HUES6 (cell line): ENCODE measurements around the gene CUL9.

ENCODE experiments used
- H3K27ac ChIP-seq: 2 replicates; pipeline ENCODE4 v1.7.0; 2013; ENCODE audit warnings: low read depth, mild to moderate bottlenecking, low read length, inconsistent platforms
- H3K27me3 ChIP-seq: 2 replicates; pipeline ENCODE4 v1.6.1; 2013; ENCODE audit warnings: low read length; ENCODE audit not compliant: control insufficient read depth, insufficient read depth
- H3K36me3 ChIP-seq: 2 replicates; pipeline ENCODE4 v1.6.1; 2013; ENCODE audit warnings: low read length; ENCODE audit not compliant: control insufficient read depth, insufficient read depth
- H3K4me1 ChIP-seq: 2 replicates; pipeline ENCODE4 v1.6.1; 2013; ENCODE audit warnings: low read length; ENCODE audit not compliant: control insufficient read depth, insufficient read depth
- H3K4me3 ChIP-seq: 2 replicates; pipeline ENCODE4 v1.5.1; 2013; ENCODE audit warnings: low read depth, low read length
- H3K9ac ChIP-seq: one replicate; pipeline ENCODE4 v1.6.1; 2013; ENCODE audit warnings: mild to moderate bottlenecking, low read length
- H3K9me3 ChIP-seq: 2 replicates; pipeline ENCODE4 v1.6.1; 2013; ENCODE audit warnings: low read depth, low read length; ENCODE audit not compliant: control insufficient read depth, insufficient read depth

Gene CUL9

DNA sequence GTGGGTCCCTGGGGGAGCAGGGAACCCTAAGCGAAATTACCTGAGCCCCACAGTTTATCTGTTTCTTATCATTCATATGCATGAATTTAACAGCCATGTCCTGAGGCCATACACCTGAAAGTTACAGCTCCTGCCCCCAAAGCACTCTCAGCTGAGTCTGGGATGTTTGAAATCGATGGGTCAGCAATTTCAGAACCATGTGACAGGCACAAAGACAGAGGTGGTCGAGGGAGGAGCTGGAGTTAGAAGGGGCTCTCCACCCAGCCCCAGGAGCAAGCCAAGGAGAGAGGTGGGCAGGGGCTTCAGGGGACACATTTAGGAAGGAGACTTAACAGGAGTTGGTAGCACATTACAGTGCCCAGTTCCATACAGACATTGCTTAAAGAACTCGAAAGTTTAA lies 76.2 kb downstream of the CUL9 start:
- peaks cover 10% of the 10 kb centered on the region for H3K4me1 ChIP-seq
- no peak overlapping the region for H3K27ac ChIP-seq
- no peaks in the 10 kb centered on the region for H3K36me3 ChIP-seq
- no peak overlapping the region for H3K9ac ChIP-seq
- H3K27me3 ChIP-seq: no peaks in the 10 kb centered on the region; the same call in 1 of the 2 replicates
- H3K4me3 ChIP-seq: no peak overlapping the region
- H3K9me3 ChIP-seq: no peaks in the 10 kb centered on the region

DNA sequence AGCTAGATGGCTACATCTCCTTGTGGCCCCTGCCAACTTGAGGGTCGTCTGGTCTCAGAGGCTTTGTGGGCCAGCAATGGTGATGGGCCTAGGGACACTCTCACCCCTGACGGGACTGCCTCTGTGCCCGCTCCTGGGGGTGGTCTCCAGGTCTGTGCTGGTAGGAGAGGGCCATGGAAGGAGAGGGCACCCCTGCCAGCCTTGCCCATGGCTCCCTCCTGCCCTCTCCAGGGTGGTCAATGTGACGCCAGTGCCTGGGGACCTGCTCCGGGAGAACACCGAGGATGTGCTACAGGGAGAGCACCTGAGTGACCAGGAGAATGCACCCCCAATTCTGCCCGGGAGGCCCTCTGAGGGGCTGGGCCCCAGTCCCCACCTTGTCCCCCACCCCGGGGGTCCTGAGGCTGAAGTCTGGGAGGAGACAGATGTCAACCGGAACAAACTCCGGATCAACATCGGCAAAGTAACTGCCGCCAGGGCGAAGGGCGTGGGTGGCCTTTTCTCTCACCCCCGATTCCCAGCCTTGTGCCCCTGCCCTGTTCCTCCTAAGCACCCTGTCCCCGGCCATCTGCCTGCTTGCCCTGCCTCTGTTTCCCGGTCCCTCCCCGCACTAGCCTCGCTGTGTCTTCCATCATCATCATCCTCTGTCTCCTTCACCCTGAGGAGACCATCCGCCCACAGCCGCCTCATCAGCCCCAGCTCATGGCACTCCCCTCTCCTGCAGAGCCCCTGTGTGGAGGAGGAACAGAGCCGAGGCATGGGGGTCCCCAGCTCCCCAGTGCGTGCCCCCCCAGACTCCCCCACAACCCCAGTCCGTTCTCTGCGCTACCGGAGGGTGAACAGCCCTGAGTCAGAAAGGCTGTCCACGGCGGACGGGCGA lies 77.1 kb downstream of the CUL9 start:
- Histone ChIP-seq H3K4me3 (no peak overlapping the region), H3K9ac (no peak overlapping the region), H3K27me3 (no peaks in the 10 kb centered on the region), H3K4me1 (peaks cover 10% of the 10 kb centered on the region), H3K9me3 (no peaks in the 10 kb centered on the region), H3K27ac (no peak overlapping the region), H3K36me3 (no peaks in the 10 kb centered on the region)

DNA sequence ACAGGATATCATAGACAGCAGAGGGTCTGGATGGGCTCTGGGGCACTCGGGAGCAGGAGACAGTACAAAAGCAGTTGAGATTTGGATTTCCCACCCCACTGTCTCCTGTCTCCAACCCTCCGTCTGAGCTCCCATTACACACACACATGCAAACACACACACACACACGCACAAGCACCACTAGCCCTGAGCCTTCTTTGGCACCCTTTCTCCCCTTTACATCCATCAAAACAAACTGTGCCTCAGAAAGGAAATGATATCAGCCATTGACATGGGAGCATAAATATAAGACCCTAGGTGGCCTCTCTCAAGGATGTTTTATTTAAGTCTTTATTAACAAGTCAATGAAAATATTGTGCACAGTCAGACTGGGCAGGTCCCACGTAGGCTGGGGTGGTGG lies 78.8 kb downstream of the CUL9 start:
- no peak overlapping the region for H3K27ac ChIP-seq
- no peaks in the 10 kb centered on the region for H3K36me3 ChIP-seq
- no peak overlapping the region for H3K4me3 ChIP-seq
- H3K4me1 ChIP-seq: peaks cover 10% of the 10 kb centered on the region
- no peak overlapping the region for H3K9ac ChIP-seq
- H3K9me3 ChIP-seq: no peaks in the 10 kb centered on the region
- H3K27me3 ChIP-seq: no peaks in the 10 kb centered on the region; the same call in 1 of the 2 replicates

DNA sequence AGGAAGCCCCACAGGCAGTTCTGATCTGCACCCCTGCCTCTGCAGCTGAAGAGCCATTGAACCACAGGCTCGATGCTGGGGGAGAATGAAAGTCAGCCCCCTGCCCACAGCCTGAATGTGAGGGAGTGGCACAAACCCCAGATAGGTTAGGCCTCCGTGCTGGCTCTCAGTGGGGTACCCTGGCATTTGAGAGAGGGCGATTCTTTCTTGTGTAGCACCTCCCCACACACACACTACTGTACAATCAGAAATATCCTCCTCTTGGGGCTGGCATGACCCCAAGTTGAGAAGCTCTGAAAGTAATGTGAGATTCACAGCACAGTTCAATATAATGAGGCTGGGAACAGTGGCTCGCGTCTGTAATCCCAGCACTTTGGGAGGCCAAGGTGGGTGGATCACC lies 79.2 kb downstream of the CUL9 start:
- Histone ChIP-seq H3K27ac (no peak overlapping the region), H3K9me3 (no peaks in the 10 kb centered on the region), H3K4me3 (no peak overlapping the region), H3K36me3 (no peaks in the 10 kb centered on the region), H3K27me3 (no peaks in the 10 kb centered on the region; the same call in 1 of the 2 replicates), H3K9ac (no peak overlapping the region), H3K4me1 (peaks cover 10% of the 10 kb centered on the region)

DNA sequence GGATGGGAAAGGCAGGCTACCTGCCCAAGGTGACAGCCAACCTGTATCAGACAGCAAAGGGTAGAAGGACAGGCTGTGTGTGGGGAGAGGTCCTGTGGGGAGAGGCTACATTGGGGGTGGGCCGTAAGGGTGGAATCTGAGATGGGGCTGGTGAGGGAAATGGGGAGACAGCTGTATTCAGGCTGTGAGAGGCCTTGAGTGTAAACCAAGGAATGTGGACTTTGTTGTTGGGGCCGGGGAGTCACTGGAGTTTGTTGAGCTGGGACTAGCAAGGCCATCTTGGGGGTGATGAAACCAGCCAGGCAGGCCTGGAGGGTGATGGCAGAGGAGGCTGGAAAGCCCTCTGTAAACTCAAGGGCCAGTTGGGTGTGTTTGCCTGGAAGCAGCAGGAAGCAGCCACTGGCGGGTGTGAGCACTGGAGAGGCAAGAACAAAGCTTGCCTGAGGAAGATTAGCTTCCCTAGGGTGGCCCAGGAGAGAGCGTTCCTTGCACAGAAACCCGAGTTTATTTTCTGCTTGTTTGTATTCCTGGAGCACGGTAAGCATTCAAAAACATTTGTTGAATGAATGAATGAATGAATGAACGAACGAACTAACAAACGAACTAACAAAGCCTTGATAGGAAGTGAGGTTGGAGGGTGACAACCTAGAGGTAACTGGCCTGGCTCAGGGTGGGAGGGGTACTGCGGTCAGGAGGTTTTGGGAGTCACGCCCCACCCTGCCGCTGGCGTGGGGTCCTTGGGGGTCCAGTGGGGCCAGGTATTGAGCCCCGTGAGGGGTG lies 80.2 kb downstream of the CUL9 start:
- Histone ChIP-seq H3K36me3 (no peaks in the 10 kb centered on the region), H3K4me3 (no peak overlapping the region), H3K27me3 (no peaks in the 10 kb centered on the region; the same call in 1 of the 2 replicates), H3K4me1 (peaks cover 15% of the 10 kb centered on the region), H3K9ac (no peak overlapping the region), H3K27ac (no peak overlapping the region), H3K9me3 (no peaks in the 10 kb centered on the region)

DNA sequence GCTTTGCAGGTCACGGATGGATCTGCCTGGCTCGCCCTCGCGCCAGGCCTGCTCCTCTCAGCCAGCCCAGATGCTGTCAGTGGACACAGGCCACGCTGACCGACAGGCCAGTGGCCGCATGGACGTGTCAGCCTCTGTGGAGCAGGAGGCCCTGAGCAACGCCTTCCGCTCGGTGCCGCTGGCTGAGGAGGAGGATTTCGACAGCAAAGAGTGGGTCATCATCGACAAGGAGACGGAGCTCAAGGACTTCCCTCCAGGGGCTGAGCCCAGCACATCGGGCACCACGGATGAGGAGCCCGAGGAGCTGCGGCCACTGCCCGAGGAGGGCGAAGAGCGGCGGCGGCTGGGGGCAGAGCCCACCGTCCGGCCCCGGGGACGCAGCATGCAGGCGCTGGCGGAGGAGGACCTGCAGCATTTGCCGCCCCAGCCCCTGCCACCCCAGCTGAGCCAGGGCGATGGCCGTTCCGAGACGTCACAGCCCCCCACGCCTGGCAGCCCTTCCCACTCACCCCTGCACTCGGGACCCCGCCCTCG lies 80.9 kb downstream of the CUL9 start:
- Histone ChIP-seq H3K36me3 (no peaks in the 10 kb centered on the region), H3K4me3 (no peak overlapping the region), H3K27ac (no peak overlapping the region), H3K9ac (no peak overlapping the region), H3K27me3 (peaks cover 3% of the 10 kb centered on the region), H3K4me1 (peaks cover 16% of the 10 kb centered on the region), H3K9me3 (no peaks in the 10 kb centered on the region)

DNA sequence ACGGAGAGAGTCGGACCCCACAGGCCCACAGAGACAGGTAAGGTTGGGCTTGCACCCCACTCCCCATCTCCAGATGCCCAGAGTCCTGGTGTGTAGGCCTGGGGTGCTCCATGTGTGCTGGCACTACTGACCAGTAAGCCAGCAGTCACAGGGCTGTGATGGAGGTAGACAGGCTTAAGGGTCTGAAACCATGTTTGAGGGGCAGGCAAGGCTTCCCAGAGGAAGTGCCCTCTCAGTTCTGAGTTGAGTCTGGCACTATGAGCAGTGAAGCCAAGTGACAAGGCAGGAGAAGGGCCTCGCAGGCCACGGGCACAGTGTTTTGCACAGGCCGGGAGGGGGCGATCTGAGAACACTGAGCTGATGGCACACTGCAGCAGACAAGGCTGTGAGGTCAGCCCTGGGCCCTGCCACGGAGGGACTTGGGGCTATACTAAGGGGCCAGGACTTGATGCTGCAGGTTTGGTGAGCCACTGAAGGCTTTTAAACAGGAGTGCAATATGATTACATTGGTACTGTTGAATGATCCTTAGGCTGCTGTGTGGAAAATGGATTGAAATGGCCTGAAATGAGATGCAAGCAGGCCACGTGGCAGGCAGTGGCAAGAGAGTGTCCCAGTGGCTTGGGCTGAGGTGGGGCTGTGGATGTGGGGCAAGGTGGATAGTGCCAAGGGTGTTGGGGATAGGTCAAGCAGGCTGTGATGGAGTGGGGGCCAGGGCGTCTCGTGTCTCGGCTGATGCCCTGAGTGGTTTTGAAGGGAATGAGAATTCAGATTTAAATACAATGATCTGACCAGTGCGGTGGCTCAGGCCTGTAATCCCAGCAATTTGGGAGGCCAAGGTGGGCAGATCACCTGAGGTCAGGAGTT lies 81.5 kb downstream of the CUL9 start:
- Histone ChIP-seq H3K4me1 (peaks cover 18% of the 10 kb centered on the region), H3K9ac (no peak overlapping the region), H3K9me3 (no peaks in the 10 kb centered on the region), H3K27me3 (peaks cover 10% of the 10 kb centered on the region), H3K4me3 (no peak overlapping the region), H3K36me3 (no peaks in the 10 kb centered on the region), H3K27ac (no peak overlapping the region)

DNA sequence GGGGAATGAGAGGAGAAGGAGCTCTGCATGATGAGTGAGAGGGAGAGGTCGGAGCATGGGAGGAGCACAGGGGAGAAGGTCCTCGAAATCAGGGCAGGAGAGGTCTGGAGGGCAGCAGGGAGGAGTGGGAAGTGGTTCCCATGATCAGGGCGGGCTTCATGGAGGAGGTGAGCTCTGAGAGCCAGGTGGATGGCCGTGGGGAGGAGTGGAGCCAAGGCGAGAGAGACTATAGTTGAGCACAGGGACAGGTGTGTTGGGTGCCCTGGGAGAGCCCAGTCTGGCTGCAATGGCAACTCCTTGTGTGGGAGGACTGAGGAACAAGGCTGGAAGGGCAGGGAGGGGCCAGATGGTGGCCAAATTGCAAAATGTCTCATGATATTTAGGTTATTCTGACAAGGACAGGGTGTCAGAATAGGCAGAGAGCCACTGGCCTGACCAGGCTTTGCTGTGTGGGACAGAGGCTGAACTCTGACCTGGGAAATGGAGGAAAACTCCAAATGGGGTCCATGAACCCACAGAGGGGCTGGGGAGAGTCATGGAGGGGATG lies 82.7 kb downstream of the CUL9 start:
- H3K27me3 ChIP-seq: peaks cover 21% of the 10 kb centered on the region
- no peak overlapping the region for H3K9ac ChIP-seq
- H3K27ac ChIP-seq: no peak overlapping the region
- H3K4me3 ChIP-seq: no peak overlapping the region
- H3K9me3 ChIP-seq: no peaks in the 10 kb centered on the region
- H3K36me3 ChIP-seq: no peaks in the 10 kb centered on the region
- H3K4me1 ChIP-seq: peaks cover 28% of the 10 kb centered on the region

DNA sequence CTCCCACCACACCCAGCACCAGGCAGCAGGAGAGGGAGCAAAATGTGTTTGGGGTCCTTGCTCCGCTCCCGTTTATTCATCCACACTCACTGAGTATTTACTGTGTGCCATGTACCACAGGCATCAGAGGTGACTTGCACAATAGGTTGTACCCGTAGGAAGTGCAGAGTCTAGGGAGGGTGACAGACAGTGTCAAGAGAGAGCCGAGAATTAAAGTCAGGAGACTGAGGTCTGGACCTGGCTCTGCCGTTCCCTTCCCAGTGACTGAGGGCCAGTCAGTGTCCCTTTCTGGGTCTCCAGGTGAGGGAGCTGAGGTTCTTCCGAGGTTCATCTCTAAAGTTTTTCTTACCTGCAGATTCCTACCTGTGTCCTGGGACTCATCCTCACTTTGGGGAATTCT lies 83.6 kb downstream of the CUL9 start:
- Histone ChIP-seq H3K27me3 (peaks cover 30% of the 10 kb centered on the region), H3K27ac (no peak overlapping the region), H3K36me3 (no peaks in the 10 kb centered on the region), H3K4me3 (no peak overlapping the region), H3K9me3 (no peaks in the 10 kb centered on the region), H3K9ac (no peak overlapping the region), H3K4me1 (peaks cover 36% of the 10 kb centered on the region)

DNA sequence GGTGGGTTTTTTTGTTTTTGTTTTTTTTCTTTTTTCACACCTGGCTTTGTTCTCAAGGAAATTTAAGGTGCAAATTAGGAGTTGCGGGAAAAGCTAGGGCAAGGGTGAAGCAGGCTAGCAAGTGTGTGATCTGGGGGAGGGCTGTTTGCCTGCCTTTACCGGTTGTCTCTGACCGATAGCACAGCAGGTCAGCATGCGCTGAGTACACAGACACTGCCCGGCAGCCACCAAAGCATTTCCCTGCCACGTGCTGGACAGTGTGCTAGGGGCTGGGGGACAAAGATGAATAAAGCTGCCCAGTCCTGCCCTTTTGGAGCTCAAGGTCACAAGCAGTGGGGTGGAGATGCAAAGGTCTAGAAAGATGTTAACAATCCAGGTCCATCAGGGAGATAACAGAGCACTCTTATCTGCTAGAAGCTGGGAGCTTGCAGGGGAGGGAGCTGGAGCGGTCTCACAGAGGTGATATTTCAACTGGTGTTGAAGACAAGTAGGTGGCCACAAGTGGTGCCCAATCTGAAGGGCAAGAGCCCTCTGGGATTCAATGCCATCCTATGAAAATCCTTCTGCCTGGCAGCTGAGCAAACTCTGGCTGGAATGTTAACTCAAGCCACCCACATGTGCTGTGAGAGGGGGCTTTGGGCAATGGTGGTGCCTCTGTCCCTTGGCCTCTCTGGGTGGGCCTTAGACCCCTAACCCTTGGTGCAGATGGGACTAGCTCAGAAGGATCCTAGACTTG lies 85.8 kb downstream of the CUL9 start:
- Histone ChIP-seq H3K36me3 (no peaks in the 10 kb centered on the region), H3K4me3 (no peak overlapping the region), H3K27ac (no peak overlapping the region), H3K27me3 (peaks cover 49% of the 10 kb centered on the region), H3K9ac (no peak overlapping the region), H3K4me1 (peaks cover 39% of the 10 kb centered on the region), H3K9me3 (no peaks in the 10 kb centered on the region)
